ENCODE measurements around the gene CCDC178. TPM values are rescaled to one million over a fixed set of nuclear protein-coding genes. Genes with fewer than 3 reads are reported as not detected.

Gene CCDC178
- total RNA-seq, 1 donor from 2014 or later = 0.53 TPM

DNA sequence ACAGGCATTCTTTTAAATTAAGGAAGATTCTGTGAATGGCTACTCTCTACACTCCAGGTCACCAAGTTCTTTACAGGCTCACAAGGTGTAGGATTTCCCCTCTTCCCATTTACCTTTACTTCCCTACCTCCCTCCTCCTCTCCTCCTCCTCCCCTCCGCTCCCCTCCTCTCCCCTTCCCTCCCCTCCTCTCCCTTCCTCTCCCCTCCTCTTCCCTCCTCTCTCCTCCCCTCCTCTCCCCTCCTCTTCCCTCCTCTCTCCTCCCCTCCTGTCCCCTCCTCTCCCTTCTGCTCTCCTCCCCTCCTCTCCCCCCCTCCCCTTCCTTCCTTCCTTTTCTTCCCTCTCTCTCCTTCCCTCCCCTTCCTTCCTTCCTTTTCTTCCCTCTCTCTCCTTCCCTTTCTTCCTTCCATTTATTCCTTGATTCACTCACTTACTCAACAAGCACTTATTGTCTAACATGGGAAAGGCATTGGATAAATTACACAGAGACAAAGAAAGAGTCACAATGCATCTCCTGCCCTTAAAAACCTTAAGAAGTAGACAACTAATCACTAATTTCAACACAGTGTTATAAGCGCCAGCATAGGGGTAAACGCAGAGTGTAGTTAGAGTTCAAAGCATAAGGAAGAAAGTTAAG, 152.3 kb downstream of the CCDC178 start:
- DNase-seq (ENCODE audit: low read depth) = no peak
- no peak for FAIRE-seq

DNA sequence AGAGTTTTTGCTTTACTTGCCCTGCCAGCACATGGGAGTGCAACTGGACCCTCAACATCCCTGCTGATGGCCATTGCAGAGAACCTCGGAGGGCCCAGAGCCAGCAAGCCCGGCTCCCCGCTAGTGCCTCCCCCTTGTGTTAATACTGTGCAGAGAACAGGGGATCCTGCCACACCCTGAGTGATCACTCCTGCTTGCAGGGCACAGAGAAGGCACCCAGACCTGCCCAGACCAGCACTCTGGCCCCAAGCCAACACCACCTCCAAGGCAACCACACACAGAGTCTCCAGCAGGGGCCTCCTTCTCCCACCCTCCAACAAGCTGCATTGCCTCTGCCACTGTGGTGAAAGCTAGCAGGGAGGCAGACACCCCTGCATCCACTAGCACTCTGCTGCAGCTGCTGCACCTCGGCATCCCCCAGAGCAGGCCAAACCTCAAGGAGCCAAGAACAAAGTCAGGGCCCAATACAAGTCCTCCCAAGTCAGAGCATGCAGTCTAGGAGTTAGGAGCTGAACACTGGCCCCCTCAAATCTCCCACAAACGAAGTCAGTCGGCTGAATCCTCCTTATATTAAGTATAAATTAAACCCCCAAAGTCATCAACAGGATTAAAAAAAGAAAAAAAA, 157.7 kb downstream of the CCDC178 start:
- FAIRE-seq (no peak), DNase-seq (ENCODE audit: low read depth) (no peak)
- H3K36me3 ChIP-seq (ENCODE audit: control insufficient read depth, insufficient read depth, low read length) = no peaks in the 10 kb centered on the region
- H3K4me3 ChIP-seq (ENCODE audit: low read depth, low read length) = no peak overlapping the region
- TF ChIP-seq, protein P1, sequence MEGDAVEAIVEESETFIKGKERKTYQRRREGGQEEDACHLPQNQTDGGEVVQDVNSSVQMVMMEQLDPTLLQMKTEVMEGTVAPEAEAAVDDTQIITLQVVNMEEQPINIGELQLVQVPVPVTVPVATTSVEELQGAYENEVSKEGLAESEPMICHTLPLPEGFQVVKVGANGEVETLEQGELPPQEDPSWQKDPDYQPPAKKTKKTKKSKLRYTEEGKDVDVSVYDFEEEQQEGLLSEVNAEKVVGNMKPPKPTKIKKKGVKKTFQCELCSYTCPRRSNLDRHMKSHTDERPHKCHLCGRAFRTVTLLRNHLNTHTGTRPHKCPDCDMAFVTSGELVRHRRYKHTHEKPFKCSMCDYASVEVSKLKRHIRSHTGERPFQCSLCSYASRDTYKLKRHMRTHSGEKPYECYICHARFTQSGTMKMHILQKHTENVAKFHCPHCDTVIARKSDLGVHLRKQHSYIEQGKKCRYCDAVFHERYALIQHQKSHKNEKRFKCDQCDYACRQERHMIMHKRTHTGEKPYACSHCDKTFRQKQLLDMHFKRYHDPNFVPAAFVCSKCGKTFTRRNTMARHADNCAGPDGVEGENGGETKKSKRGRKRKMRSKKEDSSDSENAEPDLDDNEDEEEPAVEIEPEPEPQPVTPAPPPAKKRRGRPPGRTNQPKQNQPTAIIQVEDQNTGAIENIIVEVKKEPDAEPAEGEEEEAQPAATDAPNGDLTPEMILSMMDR (IDR thresholded peaks at IDR 0.05; ENCODE audit: insufficient read depth, low read length, severe bottlenecking) = no peak
- no peaks in the 10 kb centered on the region for H3K27me3 ChIP-seq (ENCODE audit: control insufficient read depth, insufficient read depth, low read length)

More for the DNA sequence above, 152.3 kb downstream of the CCDC178 start:
- Histone ChIP-seq H3K36me3 (ENCODE audit: control insufficient read depth, insufficient read depth, low read length) (no peaks in the 10 kb centered on the region), H3K4me3 (ENCODE audit: low read depth, low read length) (no peak overlapping the region), H3K27me3 (ENCODE audit: control insufficient read depth, insufficient read depth, low read length) (no peaks in the 10 kb centered on the region)
- TF ChIP-seq, protein P1 (IDR thresholded peaks at IDR 0.05; ENCODE audit: insufficient read depth, low read length, severe bottlenecking) = no peak

DNA sequence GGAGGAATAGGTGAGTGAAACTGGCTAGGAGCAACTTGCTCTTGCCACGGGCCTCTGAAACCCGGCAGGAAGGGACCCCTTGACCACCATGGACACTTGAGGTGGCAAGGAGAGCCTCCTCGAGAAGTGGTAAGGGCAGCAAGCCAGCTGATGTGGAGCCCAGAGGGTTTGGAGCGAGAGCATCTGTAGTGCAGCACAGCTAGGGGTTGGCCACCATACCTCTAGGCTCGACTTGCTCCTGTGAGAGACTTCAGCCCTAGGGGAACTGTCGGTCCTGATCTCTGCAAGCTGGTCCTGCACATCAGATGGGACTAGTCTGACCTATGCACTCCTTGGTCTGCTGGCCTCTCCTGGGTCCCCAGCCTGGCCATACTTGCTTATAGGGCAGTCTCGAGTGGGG, 158.4 kb downstream of the CCDC178 start:
- DNase-seq (ENCODE audit: low read depth) (no peak), FAIRE-seq (no peak)
- H3K27me3 ChIP-seq (ENCODE audit: control insufficient read depth, insufficient read depth, low read length) = no peaks in the 10 kb centered on the region
- H3K4me3 ChIP-seq (ENCODE audit: low read depth, low read length) = no peak overlapping the region
- TF ChIP-seq, protein P1 (IDR thresholded peaks at IDR 0.05; ENCODE audit: insufficient read depth, low read length, severe bottlenecking) = no peak
- H3K36me3 ChIP-seq (ENCODE audit: control insufficient read depth, insufficient read depth, low read length) = no peaks in the 10 kb centered on the region

DNA sequence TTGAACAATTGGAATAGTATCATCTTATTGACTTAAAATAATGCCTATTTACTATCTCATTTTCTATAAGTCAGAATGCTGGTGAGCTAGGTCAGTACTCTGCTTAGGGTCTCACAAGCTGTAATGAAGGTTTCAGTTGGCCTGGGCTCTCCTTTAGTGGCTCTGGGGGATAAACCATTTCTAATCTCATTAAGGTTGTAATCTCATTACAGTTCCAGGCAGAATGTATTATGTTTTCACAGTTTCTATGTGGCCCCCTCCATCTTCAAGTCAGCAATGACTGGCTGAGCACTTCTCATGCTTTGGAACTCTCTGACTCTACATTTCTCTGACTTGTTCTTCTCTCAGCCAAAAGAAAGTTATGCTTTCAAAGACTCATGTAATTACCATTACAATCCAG, 163.1 kb downstream of the CCDC178 start:
- H3K4me3 ChIP-seq (ENCODE audit: low read depth, low read length) = no peak overlapping the region
- TF ChIP-seq, protein P1 (IDR thresholded peaks at IDR 0.05; ENCODE audit: insufficient read depth, low read length, severe bottlenecking) = no peak
- H3K27me3 ChIP-seq (ENCODE audit: control insufficient read depth, insufficient read depth, low read length) = no peaks in the 10 kb centered on the region
- no peaks in the 10 kb centered on the region for H3K36me3 ChIP-seq (ENCODE audit: control insufficient read depth, insufficient read depth, low read length)
- DNase-seq (ENCODE audit: low read depth) (no peak), FAIRE-seq (no peak)

DNA sequence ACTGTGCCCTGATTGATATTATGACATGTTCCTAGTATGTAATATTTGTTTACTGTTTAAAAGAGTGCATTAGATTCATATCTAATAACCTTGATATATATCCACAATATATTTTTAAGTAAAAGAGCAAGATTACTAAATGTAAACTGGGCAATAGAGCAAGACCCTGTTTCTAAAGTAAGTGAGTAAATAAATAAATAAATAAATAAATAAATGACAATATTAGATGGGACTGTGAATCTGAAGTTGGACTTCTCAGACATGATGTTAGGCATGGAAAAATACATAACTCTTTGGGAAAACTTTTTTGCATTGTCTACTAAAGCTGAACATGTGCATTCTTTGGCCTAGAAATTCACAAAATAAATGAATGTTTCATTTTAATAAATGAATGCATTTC, 164.7 kb downstream of the CCDC178 start:
- TF ChIP-seq, protein P1 (IDR thresholded peaks at IDR 0.05; ENCODE audit: insufficient read depth, low read length, severe bottlenecking) = no peak
- Histone ChIP-seq H3K4me3 (ENCODE audit: low read depth, low read length) (no peak overlapping the region), H3K27me3 (ENCODE audit: control insufficient read depth, insufficient read depth, low read length) (no peaks in the 10 kb centered on the region), H3K36me3 (ENCODE audit: control insufficient read depth, insufficient read depth, low read length) (no peaks in the 10 kb centered on the region)
- DNase-seq (ENCODE audit: low read depth) = no peak
- no peak for FAIRE-seq
